ENCODE data around the gene S100A1. TPM values are rescaled to one million over a fixed set of nuclear protein-coding genes. Genes with fewer than 3 reads are reported as not detected.

Gene S100A1
- total RNA-seq, 1 experiment from 2014 or later: 0.29 TPM

DNA sequence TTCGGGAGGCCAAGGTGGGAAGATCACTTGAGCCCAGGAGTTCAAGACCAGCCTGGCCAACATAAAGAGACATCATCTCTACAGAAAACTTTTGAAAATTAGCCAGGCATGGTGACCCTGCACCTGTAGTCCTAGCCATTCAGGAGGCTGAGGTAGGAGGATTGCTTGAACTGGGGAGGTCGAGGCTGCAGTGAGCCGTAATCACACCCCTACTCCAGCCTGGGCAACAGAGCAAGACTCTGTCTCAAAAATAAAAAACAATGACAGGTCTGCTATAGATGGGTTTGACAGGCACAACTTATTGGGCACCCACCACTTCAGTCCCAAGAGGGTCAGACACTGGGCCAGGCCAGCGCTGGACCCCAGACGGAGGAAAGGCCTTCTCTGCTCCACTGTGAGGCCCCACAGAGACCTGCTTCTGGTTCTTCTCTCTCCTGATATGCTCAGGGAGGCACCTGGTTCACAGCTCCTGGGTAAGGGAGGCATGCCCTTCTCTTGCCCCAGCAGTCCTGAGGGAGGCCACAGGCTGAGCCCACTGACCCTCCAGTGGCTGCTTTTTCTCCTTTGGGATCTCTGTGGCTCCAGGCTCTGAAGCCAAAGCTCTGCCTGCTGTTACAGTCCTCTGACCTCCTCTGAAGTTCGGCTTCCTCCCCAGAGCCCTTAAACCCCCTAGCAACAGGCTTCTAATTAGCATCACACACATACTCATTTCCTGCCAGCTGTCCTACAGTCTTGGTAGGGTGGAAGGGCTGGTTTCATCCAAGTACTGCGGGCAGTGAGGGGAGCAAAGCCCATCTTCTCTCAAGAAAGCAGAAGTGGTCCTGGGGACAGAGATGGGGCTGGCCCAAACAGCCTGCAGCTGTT, 29.7 kb upstream of the S100A1 start:
- H4K20me1 ChIP-seq (ENCODE audit: low read length): no peaks in the 10 kb centered on the region
- no peak overlapping the region for H3K9ac ChIP-seq (ENCODE audit: low read length)
- TF ChIP-seq EZH2phosphoT487 (IDR thresholded peaks at IDR 0.05; ENCODE audit: borderline replicate concordance, low read length): no peak
- TF ChIP-seq EZH2 (IDR thresholded peaks at IDR 0.05; ENCODE audit: low read length, unreplicated experiment): no peak
- TF ChIP-seq, protein P1, sequence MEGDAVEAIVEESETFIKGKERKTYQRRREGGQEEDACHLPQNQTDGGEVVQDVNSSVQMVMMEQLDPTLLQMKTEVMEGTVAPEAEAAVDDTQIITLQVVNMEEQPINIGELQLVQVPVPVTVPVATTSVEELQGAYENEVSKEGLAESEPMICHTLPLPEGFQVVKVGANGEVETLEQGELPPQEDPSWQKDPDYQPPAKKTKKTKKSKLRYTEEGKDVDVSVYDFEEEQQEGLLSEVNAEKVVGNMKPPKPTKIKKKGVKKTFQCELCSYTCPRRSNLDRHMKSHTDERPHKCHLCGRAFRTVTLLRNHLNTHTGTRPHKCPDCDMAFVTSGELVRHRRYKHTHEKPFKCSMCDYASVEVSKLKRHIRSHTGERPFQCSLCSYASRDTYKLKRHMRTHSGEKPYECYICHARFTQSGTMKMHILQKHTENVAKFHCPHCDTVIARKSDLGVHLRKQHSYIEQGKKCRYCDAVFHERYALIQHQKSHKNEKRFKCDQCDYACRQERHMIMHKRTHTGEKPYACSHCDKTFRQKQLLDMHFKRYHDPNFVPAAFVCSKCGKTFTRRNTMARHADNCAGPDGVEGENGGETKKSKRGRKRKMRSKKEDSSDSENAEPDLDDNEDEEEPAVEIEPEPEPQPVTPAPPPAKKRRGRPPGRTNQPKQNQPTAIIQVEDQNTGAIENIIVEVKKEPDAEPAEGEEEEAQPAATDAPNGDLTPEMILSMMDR (conservative IDR thresholded peaks at IDR 0.05; ENCODE audit: low read depth, low read length): no peak
- H3K27me3 ChIP-seq (ENCODE audit: low read length): no peaks in the 10 kb centered on the region
- ATAC-seq (peak; percentile 26), DNase-seq (no peak)
- H3K4me2 ChIP-seq (ENCODE audit: low read length): no peak overlapping the region
- BruUV-seq (replicated peaks): no TSS peak
- no peaks in the 10 kb centered on the region for H3F3A ChIP-seq (ENCODE audit: low read length, unreplicated experiment)
- H3K4me1 ChIP-seq (ENCODE audit: insufficient read depth, low read length): no peaks in the 10 kb centered on the region
- H3K9me2 ChIP-seq (replicated peaks; ENCODE audit: low read length): no peaks in the 10 kb centered on the region
- no peak overlapping the region for H3K27ac ChIP-seq (ENCODE audit: low read length)
- intact Hi-C loops (cut with micrococcal nuclease): no loop called here
- H3K9me3 ChIP-seq (ENCODE audit: low read length): no peaks in the 10 kb centered on the region
- no peak overlapping the region for H3K4me3 ChIP-seq (ENCODE audit: low read length)
- H3K36me3 ChIP-seq (ENCODE audit: low read depth, low read length): peaks cover 7% of the 10 kb centered on the region; the same call in 1 of the 2 replicates
- no peaks in the 10 kb centered on the region for H3K79me2 ChIP-seq (ENCODE audit: low read length)
- ChIA-PET CTCF (interaction anchor here (1.0 kb wide), 1 partner anchor 26 kb away, joined by 8 read pairs; no protein-coding TSS in a partner anchor), POLR2A (ENCODE audit: unreplicated experiment) (interaction anchor here (0.6 kb wide), 1 partner anchor 22 kb away, joined by 6 read pairs; no protein-coding TSS in a partner anchor)
- no peak overlapping the region for H2AFZ ChIP-seq (ENCODE audit: low read length)

GRCh38 chr1:153599847-153600246, 28.4 kb upstream of the S100A1 start:
- intact Hi-C loops (cut with micrococcal nuclease): no loop called here
- POLR2A ChIA-PET (ENCODE audit: unreplicated experiment): no interaction called here
- no peak for DNase-seq

More at GRCh38 chr1:153599847-153600246, 28.4 kb upstream of the S100A1 start:
- Histone ChIP-seq H3K9me3 (ENCODE audit: low read length) (no peaks in the 10 kb centered on the region), H3K4me2 (ENCODE audit: low read length) (no peak overlapping the region), H3K9me2 (replicated peaks; ENCODE audit: low read length) (no peaks in the 10 kb centered on the region), H3K27ac (ENCODE audit: low read length) (no peak overlapping the region), H3F3A (ENCODE audit: low read length, unreplicated experiment) (no peaks in the 10 kb centered on the region), H3K4me3 (ENCODE audit: low read length) (no peak overlapping the region), H3K36me3 (ENCODE audit: low read depth, low read length) (peaks cover 10% of the 10 kb centered on the region), H3K79me2 (ENCODE audit: low read length) (no peaks in the 10 kb centered on the region), H2AFZ (ENCODE audit: low read length) (no peak overlapping the region), H3K27me3 (ENCODE audit: low read length) (no peaks in the 10 kb centered on the region), H4K20me1 (ENCODE audit: low read length) (no peaks in the 10 kb centered on the region), H3K4me1 (ENCODE audit: insufficient read depth, low read length) (no peaks in the 10 kb centered on the region), H3K9ac (ENCODE audit: low read length) (no peak overlapping the region)
- no peak for ATAC-seq
- no peak for TF ChIP-seq EZH2phosphoT487 (IDR thresholded peaks at IDR 0.05; ENCODE audit: borderline replicate concordance, low read length)
- TF ChIP-seq, protein P1 (conservative IDR thresholded peaks at IDR 0.05; ENCODE audit: low read depth, low read length): no peak
- TF ChIP-seq EZH2 (IDR thresholded peaks at IDR 0.05; ENCODE audit: low read length, unreplicated experiment): no peak
- no TSS peak for BruUV-seq (replicated peaks)
- CTCF ChIA-PET: no interaction called here

Measured in PC-3 (cell line).